ENCODE data around the gene SPTBN4.
A peak's percentile ranks its signal among the peaks of the same experiment; 100 is the strongest.
"Not testable (repeated sequence)": the region's sequence is repeated elsewhere in the genome, so short reads cannot be mapped to it uniquely, and the experiment has no call there.

The SPTBN4 gene

DNA sequence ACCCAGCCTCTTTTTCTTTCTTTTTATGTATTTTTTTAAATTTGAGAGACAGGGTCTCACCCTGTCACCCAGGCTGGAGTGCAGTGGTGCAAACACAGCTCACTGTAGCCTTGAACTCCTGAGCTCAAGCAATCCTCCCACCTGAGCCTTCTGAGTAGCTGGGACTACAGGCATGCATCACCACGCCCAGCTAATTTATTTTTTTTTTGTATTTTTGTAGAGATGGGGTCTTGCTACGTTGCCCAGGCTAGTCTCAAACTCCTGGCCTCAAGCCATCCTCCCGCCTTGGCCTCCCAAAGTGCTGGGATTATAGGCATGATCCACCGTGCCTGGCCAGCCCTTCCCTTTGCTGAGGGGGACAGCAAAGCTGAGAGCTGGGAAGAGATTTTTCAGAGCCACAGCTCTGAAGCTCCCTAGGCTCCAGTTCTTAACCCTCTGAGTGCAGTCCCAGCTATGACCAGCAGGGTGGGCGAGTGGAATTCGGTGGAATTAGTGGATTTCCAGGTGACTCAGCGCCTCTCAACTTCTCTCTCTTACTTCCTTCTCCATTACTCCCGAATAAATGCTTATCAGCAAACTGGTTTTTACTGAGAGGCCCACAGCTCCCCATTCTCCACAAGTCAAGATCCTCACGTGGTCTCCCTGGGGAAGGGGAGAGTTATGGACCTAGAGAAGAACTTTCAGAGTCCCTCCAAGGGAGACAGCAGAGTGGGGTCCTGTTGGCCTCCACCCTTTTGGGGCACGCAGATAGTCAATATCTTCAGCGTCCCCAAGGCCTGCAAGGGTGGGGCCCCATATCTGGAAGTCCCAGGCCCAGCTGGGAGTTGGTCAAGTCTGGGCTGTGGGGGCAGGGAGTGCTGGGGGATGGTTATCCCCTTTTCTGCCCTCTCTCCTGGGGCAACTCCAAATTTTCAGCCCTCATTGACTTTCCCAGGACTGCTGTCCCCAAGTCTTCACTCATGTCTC, 2.5 kb upstream of the SPTBN4 start:
- Histone ChIP-seq H3K27ac (ENCODE audit: insufficient read depth, low read length, poor library complexity, severe bottlenecking) (no peak overlapping the region), H3K9me3 (ENCODE audit: control insufficient read depth, low read length) (no peaks in the 10 kb centered on the region), H3K36me3 (ENCODE audit: control insufficient read depth, insufficient read depth, low read length) (no peaks in the 10 kb centered on the region), H3K4me1 (ENCODE audit: control insufficient read depth, insufficient read depth, low read length, poor library complexity, severe bottlenecking) (peaks cover 26% of the 10 kb centered on the region), H3K27me3 (replicated peaks; ENCODE audit: control insufficient read depth, insufficient read depth, low read length, poor library complexity, severe bottlenecking) (no peaks in the 10 kb centered on the region), H3K4me3 (ENCODE audit: insufficient read depth, low read depth, low read length, poor library complexity, severe bottlenecking) (no peak overlapping the region)
- peak; percentile 37 to 57 (median 44) for DNase-seq

- Histone ChIP-seq H3K9me3 (ENCODE audit: control insufficient read depth, low read length) (no peaks in the 10 kb centered on the region), H3K4me3 (ENCODE audit: insufficient read depth, low read depth, low read length, poor library complexity, severe bottlenecking) (peak overlapping the region; percentile 59), H3K27ac (ENCODE audit: insufficient read depth, low read length, poor library complexity, severe bottlenecking) (peak overlapping the region; percentile 50), H3K36me3 (ENCODE audit: control insufficient read depth, insufficient read depth, low read length) (no peaks in the 10 kb centered on the region), H3K4me1 (ENCODE audit: control insufficient read depth, insufficient read depth, low read length, poor library complexity, severe bottlenecking) (peaks cover 26% of the 10 kb centered on the region), H3K27me3 (replicated peaks; ENCODE audit: control insufficient read depth, insufficient read depth, low read length, poor library complexity, severe bottlenecking) (no peaks in the 10 kb centered on the region)
- peak in 2 of 3 donors; percentile 21 to 22 for DNase-seq
Observed at GRCh38 chr19:40465025-40465556, 1.7 kb upstream of the SPTBN4 start.

- DNase-seq, result peak; percentile 99
- Histone ChIP-seq H3K9me3 (ENCODE audit: control insufficient read depth, low read length) (no peaks in the 10 kb centered on the region), H3K36me3 (ENCODE audit: control insufficient read depth, insufficient read depth, low read length) (no peaks in the 10 kb centered on the region), H3K27me3 (replicated peaks; ENCODE audit: control insufficient read depth, insufficient read depth, low read length, poor library complexity, severe bottlenecking) (no peaks in the 10 kb centered on the region), H3K4me1 (ENCODE audit: control insufficient read depth, insufficient read depth, low read length, poor library complexity, severe bottlenecking) (peaks cover 26% of the 10 kb centered on the region), H3K4me3 (ENCODE audit: insufficient read depth, low read depth, low read length, poor library complexity, severe bottlenecking) (peak within 1 kb of the TSS; percentile 59), H3K27ac (ENCODE audit: insufficient read depth, low read length, poor library complexity, severe bottlenecking) (peak within 1 kb of the TSS; percentile 50)
Observed at GRCh38 chr19:40465557-40466218, 1.1 kb upstream of the SPTBN4 start, which contains the start of gene BLVRB. Gene BLVRB (minus strand): TSS chr19:40465745. CDS start chr19:40465688, 57 bp downstream.

DNA sequence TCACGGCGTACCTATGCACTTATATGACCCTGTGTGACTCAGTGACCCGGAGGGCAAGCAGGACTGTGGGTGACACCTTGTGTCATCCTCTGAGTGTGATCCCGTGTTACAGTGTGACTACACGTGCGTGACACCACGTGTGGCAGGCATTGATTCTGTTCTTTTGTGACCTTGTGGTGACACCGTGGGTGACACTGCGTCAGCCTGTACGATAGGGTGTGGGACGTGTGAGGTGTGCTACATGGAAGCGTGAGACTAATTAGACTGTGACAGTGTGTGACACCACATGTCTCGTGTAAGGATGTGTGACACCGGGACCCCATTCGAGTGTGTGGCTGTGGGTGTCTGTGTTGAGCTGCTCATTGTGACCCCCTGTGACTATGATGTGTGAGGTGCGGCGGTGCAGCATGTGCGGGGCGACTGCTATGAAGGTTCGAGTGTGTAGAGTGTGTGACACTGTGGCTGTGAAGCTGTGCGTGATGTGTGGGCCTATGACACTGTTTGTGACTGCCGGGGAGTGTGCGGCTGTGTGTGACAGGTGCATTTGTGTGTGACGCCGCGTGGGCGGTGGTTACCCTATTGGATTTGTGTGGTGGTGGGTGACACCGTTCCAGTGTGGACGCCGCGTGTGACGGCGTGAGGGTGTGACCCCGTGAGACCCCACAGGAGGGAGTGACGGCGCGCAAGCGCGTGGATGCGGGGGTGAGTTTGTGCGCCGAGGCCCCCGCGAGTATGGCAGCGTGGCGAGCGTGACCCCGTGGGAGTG, 399 bp upstream of the SPTBN4 start:
- H3K27ac ChIP-seq (ENCODE audit: insufficient read depth, low read length, poor library complexity, severe bottlenecking), result peak overlapping the region; percentile 36
- H3K4me3 ChIP-seq (ENCODE audit: insufficient read depth, low read depth, low read length, poor library complexity, severe bottlenecking), result peak overlapping the region; percentile 59
- H3K36me3 ChIP-seq (ENCODE audit: control insufficient read depth, insufficient read depth, low read length), result no peaks in the 10 kb centered on the region
- no peaks in the 10 kb centered on the region for H3K9me3 ChIP-seq (ENCODE audit: control insufficient read depth, low read length)
- peak; percentile 62 to 81 (median 76) for DNase-seq
- no peaks in the 10 kb centered on the region for H3K27me3 ChIP-seq (replicated peaks; ENCODE audit: control insufficient read depth, insufficient read depth, low read length, poor library complexity, severe bottlenecking)
- peaks cover 26% of the 10 kb centered on the region for H3K4me1 ChIP-seq (ENCODE audit: control insufficient read depth, insufficient read depth, low read length, poor library complexity, severe bottlenecking)

GRCh38 chr19:40469011-40469410, 2.2 kb downstream of the SPTBN4 start:
- no peaks in the 10 kb centered on the region for H3K36me3 ChIP-seq (ENCODE audit: control insufficient read depth, insufficient read depth, low read length)
- H3K27ac ChIP-seq (ENCODE audit: insufficient read depth, low read length, poor library complexity, severe bottlenecking), result no peak overlapping the region
- no peak for DNase-seq
- H3K9me3 ChIP-seq (ENCODE audit: control insufficient read depth, low read length), result no peaks in the 10 kb centered on the region
- H3K4me3 ChIP-seq (ENCODE audit: insufficient read depth, low read depth, low read length, poor library complexity, severe bottlenecking), result no peak overlapping the region
- no peaks in the 10 kb centered on the region for H3K27me3 ChIP-seq (replicated peaks; ENCODE audit: control insufficient read depth, insufficient read depth, low read length, poor library complexity, severe bottlenecking)
- H3K4me1 ChIP-seq (ENCODE audit: control insufficient read depth, insufficient read depth, low read length, poor library complexity, severe bottlenecking), result peaks cover 26% of the 10 kb centered on the region

GRCh38 chr19:40471111-40471510, 4.3 kb downstream of the SPTBN4 start:
- no peaks in the 10 kb centered on the region for H3K36me3 ChIP-seq (ENCODE audit: control insufficient read depth, insufficient read depth, low read length)
- H3K27ac ChIP-seq (ENCODE audit: insufficient read depth, low read length, poor library complexity, severe bottlenecking), result no peak overlapping the region
- no peaks in the 10 kb centered on the region for H3K27me3 ChIP-seq (replicated peaks; ENCODE audit: control insufficient read depth, insufficient read depth, low read length, poor library complexity, severe bottlenecking)
- no peak for DNase-seq
- no peak overlapping the region for H3K4me3 ChIP-seq (ENCODE audit: insufficient read depth, low read depth, low read length, poor library complexity, severe bottlenecking)
- H3K4me1 ChIP-seq (ENCODE audit: control insufficient read depth, insufficient read depth, low read length, poor library complexity, severe bottlenecking), result peaks cover 10% of the 10 kb centered on the region
- H3K9me3 ChIP-seq (ENCODE audit: control insufficient read depth, low read length), result no peaks in the 10 kb centered on the region

GRCh38 chr19:40472516-40472915, 5.7 kb downstream of the SPTBN4 start:
- Histone ChIP-seq H3K36me3 (ENCODE audit: control insufficient read depth, insufficient read depth, low read length) (no peaks in the 10 kb centered on the region), H3K27me3 (replicated peaks; ENCODE audit: control insufficient read depth, insufficient read depth, low read length, poor library complexity, severe bottlenecking) (no peaks in the 10 kb centered on the region), H3K4me3 (ENCODE audit: insufficient read depth, low read depth, low read length, poor library complexity, severe bottlenecking) (no peak overlapping the region), H3K4me1 (ENCODE audit: control insufficient read depth, insufficient read depth, low read length, poor library complexity, severe bottlenecking) (peaks cover under 1% of the 10 kb centered on the region), H3K9me3 (ENCODE audit: control insufficient read depth, low read length) (no peaks in the 10 kb centered on the region), H3K27ac (ENCODE audit: insufficient read depth, low read length, poor library complexity, severe bottlenecking) (no peak overlapping the region)
- no peak for DNase-seq

DNA sequence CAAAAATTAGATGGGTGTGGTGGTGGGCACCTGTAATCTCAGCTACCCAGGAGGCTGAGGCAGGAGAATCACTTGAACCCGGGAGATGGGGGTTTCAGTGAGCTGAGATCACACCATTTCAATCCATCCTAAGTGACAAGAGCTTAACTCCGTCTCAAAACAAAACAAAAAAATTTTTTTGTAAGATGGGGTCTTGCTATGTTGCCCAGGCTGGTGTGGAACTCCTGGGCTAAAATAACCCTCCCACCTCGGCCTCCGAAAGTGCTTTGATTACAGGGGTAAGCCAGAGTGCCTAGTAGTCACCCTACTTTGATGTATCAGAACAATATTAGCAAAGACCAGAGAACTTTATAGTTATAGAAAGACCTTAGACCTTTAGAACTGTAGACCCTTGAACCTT, 7.9 kb downstream of the SPTBN4 start:
- Histone ChIP-seq H3K9me3 (ENCODE audit: control insufficient read depth, low read length) (no peaks in the 10 kb centered on the region), H3K27me3 (replicated peaks; ENCODE audit: control insufficient read depth, insufficient read depth, low read length, poor library complexity, severe bottlenecking) (no peaks in the 10 kb centered on the region), H3K4me1 (ENCODE audit: control insufficient read depth, insufficient read depth, low read length, poor library complexity, severe bottlenecking) (no peaks in the 10 kb centered on the region), H3K27ac (ENCODE audit: insufficient read depth, low read length, poor library complexity, severe bottlenecking) (no peak overlapping the region), H3K4me3 (ENCODE audit: insufficient read depth, low read depth, low read length, poor library complexity, severe bottlenecking) (no peak overlapping the region), H3K36me3 (ENCODE audit: control insufficient read depth, insufficient read depth, low read length) (no peaks in the 10 kb centered on the region)
- DNase-seq, result no peak

- H3K4me1 ChIP-seq (ENCODE audit: control insufficient read depth, insufficient read depth, low read length, poor library complexity, severe bottlenecking); H3K27me3 ChIP-seq (replicated peaks; ENCODE audit: control insufficient read depth, insufficient read depth, low read length, poor library complexity, severe bottlenecking); DNase-seq; H3K4me3 ChIP-seq (ENCODE audit: insufficient read depth, low read depth, low read length, poor library complexity, severe bottlenecking); H3K27ac ChIP-seq (ENCODE audit: insufficient read depth, low read length, poor library complexity, severe bottlenecking); H3K36me3 ChIP-seq (ENCODE audit: control insufficient read depth, insufficient read depth, low read length); H3K9me3 ChIP-seq (ENCODE audit: control insufficient read depth, low read length): not testable (repeated sequence)
Observed at GRCh38 chr19:40475878-40476644, 9.3 kb downstream of the SPTBN4 start.

All from effector memory CD4-positive, alpha-beta T cell (primary cell).